Measurements from ENCODE around the gene TSPAN3.

DNA sequence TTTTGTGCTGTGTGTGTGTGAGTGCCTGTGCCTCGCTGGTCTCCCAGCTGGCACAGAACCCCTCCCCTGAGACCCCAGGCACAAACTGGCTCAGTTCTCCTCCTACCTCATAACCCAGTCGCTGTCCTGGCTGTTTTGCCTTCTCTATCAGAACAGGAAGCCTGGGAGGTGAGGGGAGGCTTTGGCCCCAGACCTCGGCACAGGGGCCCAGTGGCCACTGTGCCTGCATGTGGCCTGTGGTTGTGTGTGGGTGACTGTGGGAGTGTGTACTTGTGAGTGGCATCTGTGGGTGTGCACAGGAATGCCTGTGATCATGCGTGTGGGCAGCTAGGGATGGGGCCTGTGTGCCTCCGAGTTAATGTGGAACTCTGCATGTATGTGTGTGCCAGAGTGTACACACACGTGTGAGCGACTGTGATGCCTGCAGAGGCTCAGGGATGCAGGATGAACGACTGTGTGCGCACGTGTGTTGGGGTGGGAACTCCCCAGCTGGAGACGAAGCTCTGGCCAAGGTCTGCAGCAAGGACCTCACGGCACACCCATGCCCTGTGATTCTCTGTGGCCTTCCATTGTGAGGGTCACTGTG, 43.7 kb downstream of the TSPAN3 start:
- TF ChIP-seq, protein P1, sequence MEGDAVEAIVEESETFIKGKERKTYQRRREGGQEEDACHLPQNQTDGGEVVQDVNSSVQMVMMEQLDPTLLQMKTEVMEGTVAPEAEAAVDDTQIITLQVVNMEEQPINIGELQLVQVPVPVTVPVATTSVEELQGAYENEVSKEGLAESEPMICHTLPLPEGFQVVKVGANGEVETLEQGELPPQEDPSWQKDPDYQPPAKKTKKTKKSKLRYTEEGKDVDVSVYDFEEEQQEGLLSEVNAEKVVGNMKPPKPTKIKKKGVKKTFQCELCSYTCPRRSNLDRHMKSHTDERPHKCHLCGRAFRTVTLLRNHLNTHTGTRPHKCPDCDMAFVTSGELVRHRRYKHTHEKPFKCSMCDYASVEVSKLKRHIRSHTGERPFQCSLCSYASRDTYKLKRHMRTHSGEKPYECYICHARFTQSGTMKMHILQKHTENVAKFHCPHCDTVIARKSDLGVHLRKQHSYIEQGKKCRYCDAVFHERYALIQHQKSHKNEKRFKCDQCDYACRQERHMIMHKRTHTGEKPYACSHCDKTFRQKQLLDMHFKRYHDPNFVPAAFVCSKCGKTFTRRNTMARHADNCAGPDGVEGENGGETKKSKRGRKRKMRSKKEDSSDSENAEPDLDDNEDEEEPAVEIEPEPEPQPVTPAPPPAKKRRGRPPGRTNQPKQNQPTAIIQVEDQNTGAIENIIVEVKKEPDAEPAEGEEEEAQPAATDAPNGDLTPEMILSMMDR (IDR thresholded peaks at IDR 0.05; ENCODE audit: insufficient read depth, low read depth, low read length), result no peak
- no peak for TF ChIP-seq EZH2 (IDR thresholded peaks at IDR 0.05; ENCODE audit: insufficient read depth, low read length)

Data from astrocyte (in vitro differentiated cells and primary cell).